Osteocyte (in vitro differentiated cells): ENCODE results near the gene TLCD3B. TPM values are rescaled to one million over a fixed set of nuclear protein-coding genes. Genes with fewer than 3 reads are reported as not detected.
A peak's percentile ranks its signal among the peaks of the same experiment; 100 is the strongest.

Experiments used
- DNase-seq: peaks from one replicate; pipeline ENCODE4 v3.0.0; 2021; ENCODE audit warnings: mixed read lengths; ENCODE audit not compliant: unreplicated experiment; ENCODE audit errors: extremely low spot score
- H3K27ac Mint-ChIP-seq: one replicate; pipeline ENCODE4 v1.8.0; 2021; ENCODE audit warnings: mild to moderate bottlenecking, mixed read lengths; ENCODE audit not compliant: unreplicated experiment
- H3K27me3 Mint-ChIP-seq: one replicate; pipeline ENCODE4 v1.8.0; 2021; ENCODE audit warnings: mixed read lengths; ENCODE audit not compliant: unreplicated experiment
- H3K36me3 Mint-ChIP-seq: one replicate; pipeline ENCODE4 v1.8.0; 2021; ENCODE audit warnings: mixed read lengths; ENCODE audit not compliant: unreplicated experiment
- H3K4me1 Mint-ChIP-seq: one replicate; pipeline ENCODE4 v1.8.0; 2021; ENCODE audit warnings: mixed read lengths; ENCODE audit not compliant: unreplicated experiment
- H3K4me3 Mint-ChIP-seq: one replicate; pipeline ENCODE4 v1.8.0; 2021; ENCODE audit warnings: mild to moderate bottlenecking, moderate library complexity, mixed read lengths; ENCODE audit not compliant: unreplicated experiment
- H3K9me3 Mint-ChIP-seq: one replicate; pipeline ENCODE4 v1.8.0; 2021; ENCODE audit warnings: mixed read lengths; ENCODE audit not compliant: unreplicated experiment
- total RNA-seq: library from RNA; stranded (reverse); gene quantifications from 2 replicates; pipeline ENCODE4 v1.2.1, GENCODE V29; 2021
- TF ChIP-seq, protein P1 (sequence below): fragments of 200-600 bp; sonication (generic); IDR thresholded peaks from 2 replicates; pipeline ENCODE4 v1.5.0; 2021; ENCODE audit warnings: antibody characterized with exemption, mild to moderate bottlenecking, moderate library complexity

Gene TLCD3B
- total RNA-seq, 1 donor from 2014 or later = 0.32 TPM

DNA sequence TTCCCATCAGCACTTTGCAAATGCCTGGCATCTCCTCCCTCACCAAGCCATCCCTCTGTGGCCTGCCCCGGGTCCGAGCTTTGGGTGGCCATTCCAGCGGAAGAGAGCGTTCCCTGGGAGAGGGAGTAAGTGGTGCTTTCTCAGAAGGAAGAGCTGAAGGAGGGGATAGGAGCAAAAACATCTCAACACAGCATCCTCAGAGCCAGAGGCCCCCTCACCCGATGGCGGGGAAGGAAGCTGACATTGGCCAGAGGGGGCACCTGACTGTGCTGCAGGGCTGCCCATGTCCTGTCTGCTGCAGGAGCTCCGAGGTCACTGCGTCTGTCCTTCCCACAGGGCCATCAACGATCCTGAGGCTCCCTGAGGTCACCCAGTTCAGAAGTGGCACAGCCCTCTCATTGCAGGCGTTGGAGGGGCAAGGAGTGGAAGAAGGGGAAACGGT is 427 bp upstream of the TLCD3B start:
- H3K4me1 Mint-ChIP-seq = peaks cover 8% of the 10 kb centered on the region
- H3K27ac Mint-ChIP-seq = no peak overlapping the region
- no peak for DNase-seq
- peak overlapping the region; percentile 32 for H3K4me3 Mint-ChIP-seq
- peaks cover 48% of the 10 kb centered on the region for H3K27me3 Mint-ChIP-seq
- H3K9me3 Mint-ChIP-seq = no peaks in the 10 kb centered on the region
- H3K36me3 Mint-ChIP-seq = no peaks in the 10 kb centered on the region
- TF ChIP-seq, protein P1, sequence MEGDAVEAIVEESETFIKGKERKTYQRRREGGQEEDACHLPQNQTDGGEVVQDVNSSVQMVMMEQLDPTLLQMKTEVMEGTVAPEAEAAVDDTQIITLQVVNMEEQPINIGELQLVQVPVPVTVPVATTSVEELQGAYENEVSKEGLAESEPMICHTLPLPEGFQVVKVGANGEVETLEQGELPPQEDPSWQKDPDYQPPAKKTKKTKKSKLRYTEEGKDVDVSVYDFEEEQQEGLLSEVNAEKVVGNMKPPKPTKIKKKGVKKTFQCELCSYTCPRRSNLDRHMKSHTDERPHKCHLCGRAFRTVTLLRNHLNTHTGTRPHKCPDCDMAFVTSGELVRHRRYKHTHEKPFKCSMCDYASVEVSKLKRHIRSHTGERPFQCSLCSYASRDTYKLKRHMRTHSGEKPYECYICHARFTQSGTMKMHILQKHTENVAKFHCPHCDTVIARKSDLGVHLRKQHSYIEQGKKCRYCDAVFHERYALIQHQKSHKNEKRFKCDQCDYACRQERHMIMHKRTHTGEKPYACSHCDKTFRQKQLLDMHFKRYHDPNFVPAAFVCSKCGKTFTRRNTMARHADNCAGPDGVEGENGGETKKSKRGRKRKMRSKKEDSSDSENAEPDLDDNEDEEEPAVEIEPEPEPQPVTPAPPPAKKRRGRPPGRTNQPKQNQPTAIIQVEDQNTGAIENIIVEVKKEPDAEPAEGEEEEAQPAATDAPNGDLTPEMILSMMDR = no peak

DNA sequence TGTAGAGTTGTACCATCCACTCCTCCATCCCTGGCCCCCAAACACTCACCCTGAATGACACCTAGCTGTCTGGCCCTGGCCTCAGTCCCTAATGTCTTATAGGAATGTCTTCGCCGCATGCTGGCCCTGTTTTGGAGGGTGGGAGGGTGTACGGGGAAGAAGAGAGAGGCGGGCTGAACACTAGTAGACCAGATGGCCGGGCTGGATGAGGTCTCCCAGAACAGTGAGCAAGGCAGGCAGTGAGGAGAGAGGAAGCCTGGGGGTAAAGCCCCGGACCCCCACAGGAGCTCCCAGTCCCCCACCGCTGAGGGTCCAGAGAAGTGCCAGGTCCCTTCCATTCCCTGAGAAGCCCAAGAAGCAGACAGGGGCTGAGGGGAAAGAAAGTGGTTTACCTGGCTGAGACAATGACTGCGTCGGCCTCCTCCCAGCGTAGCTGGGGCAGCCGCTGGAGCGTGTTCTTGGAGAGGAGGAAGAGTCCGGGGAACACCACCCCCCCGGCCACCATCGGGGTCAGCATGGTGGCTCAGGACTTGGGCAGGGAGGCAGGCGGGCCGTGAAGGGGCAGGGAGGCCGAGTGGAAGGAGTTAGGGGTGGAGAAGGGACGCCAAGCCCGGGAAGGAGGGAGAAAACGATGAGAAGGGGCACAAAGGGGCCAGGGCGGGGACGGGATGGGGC is 923 bp downstream of the TLCD3B start:
- no peak for DNase-seq
- peak overlapping the region; percentile 48 for H3K4me3 Mint-ChIP-seq
- H3K4me1 Mint-ChIP-seq = peaks cover 8% of the 10 kb centered on the region
- TF ChIP-seq, protein P1 = no peak
- no peaks in the 10 kb centered on the region for H3K9me3 Mint-ChIP-seq
- peaks cover 37% of the 10 kb centered on the region for H3K27me3 Mint-ChIP-seq
- H3K36me3 Mint-ChIP-seq = no peaks in the 10 kb centered on the region
- no peak overlapping the region for H3K27ac Mint-ChIP-seq

DNA sequence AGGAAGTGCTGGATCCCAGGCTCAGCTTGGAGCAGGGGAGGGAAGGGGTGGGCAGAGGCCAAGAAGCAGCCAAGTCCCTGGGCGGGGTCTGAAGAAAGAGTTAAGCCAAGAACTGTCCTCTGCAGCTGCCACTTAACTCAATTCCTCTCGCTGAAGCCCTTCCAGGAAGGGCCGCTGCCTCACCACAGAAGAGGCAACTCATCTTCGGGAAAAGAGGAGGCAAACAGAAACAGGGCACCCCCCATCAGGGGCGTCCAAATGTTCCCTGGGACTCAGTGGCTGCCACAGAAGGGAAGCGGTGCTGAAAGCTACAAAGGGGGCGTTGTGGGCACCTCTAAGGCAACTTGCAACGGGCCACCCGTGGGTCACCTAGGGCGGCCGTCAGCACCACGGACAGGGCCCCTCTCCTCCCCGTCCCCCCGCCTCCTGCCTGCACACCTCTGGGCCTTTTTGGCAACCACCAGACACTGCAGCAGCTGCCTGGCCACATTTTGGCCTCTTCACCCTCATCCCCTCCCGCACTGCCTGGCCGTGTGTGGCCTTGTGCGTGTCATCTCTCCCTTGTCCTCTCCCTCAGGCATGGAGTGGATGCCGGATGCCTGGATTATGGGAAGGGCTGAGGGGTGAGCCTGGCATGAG is 2.5 kb downstream of the TLCD3B start:
- no peak for DNase-seq
- Mint-ChIP-seq H3K4me3 (no peak overlapping the region), H3K27me3 (peaks cover 38% of the 10 kb centered on the region), H3K36me3 (no peaks in the 10 kb centered on the region), H3K4me1 (peaks cover 8% of the 10 kb centered on the region), H3K9me3 (no peaks in the 10 kb centered on the region), H3K27ac (no peak overlapping the region)
- TF ChIP-seq, protein P1 = no peak

DNA sequence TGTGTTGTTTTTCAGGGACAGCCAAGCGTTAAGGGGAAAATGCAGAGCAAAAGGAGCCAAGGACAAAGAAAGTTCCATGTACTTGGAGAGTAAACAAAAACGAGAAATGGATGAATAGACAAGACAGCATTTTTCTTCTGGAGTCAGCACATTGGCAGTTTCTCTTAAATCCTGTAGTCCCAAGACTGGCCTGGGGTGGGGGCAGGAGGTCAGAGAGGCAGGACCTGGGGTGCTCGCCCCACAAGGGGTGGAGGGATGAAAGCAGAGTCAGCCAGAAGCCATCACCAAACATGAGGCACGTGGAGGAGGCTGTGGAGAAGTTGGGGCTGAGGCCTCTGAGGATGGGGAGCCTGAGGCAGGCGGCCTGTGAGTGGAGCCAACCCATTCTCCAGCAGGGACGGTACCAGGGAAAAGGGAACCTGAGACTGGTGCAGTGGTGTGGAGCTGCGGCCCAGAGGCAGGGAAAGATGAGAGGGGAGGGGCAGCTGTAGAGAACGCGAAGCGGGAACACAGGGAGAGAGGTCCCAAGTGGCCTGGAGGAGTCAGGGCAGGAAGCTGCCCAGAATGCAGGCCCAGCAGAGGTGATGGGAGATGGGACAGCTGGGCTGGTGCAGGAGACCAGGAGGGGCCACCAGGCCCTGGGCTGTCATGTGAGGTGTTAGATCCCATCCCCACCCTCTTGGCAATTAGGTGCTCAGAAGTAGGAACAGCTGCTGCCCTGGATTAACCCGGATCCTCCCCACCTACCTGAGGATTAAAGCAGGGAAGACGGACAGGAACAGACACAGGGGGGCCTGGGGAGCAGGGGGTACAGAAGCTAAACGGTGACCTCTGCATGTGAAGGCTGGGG is 3.3 kb downstream of the TLCD3B start:
- no peak for DNase-seq
- TF ChIP-seq, protein P1 = no peak
- no peaks in the 10 kb centered on the region for H3K36me3 Mint-ChIP-seq
- no peaks in the 10 kb centered on the region for H3K9me3 Mint-ChIP-seq
- no peak overlapping the region for H3K27ac Mint-ChIP-seq
- H3K4me3 Mint-ChIP-seq = no peak overlapping the region
- H3K27me3 Mint-ChIP-seq = peaks cover 38% of the 10 kb centered on the region
- peaks cover 8% of the 10 kb centered on the region for H3K4me1 Mint-ChIP-seq

DNA sequence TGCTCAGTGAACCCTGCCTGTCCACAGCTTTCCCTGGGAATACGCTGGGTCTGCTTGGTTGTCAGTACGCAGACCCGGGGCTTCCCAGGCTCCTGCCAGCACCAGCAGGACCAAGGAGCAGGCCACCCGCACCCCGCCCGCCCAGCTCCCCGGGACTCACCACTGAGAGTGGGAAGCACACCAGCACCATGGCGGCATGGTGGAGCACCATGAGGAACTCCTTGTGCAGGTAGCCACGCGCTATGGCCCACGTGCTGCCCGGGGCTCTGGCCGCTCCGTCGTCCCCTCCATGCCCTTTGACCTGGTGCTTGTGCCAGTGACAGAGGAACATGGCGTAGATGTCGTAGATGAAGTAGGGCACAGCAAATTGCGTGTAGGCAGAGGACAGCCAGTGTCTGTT is 4.6 kb downstream of the TLCD3B start:
- no peak overlapping the region for H3K4me3 Mint-ChIP-seq
- DNase-seq = no peak
- no peaks in the 10 kb centered on the region for H3K36me3 Mint-ChIP-seq
- TF ChIP-seq, protein P1 = no peak
- H3K27ac Mint-ChIP-seq = no peak overlapping the region
- H3K27me3 Mint-ChIP-seq = peaks cover 33% of the 10 kb centered on the region
- peaks cover 3% of the 10 kb centered on the region for H3K4me1 Mint-ChIP-seq
- H3K9me3 Mint-ChIP-seq = no peaks in the 10 kb centered on the region
